Vagina (tissue), 2 donors: ENCODE data around the gene UNC79.

Source experiments
- CTCF ChIP-seq, 3 experiments: fragments of 450-650 bp in 2 of 3; fragments of 200-600 bp in 1 of 3; sonication (generic) in 1 of 3; IDR thresholded peaks; one replicate each; pipeline ENCODE4 v1.5.1; 2017 to 2019; ENCODE audit warnings: antibody characterized with exemption in 3 of 3, mild to moderate bottlenecking in 2 of 3, moderate library complexity in 2 of 3
- POLR2AphosphoS5 ChIP-seq, 2 donors: sonication (generic); formaldehyde crosslinking; IDR thresholded peaks; one replicate each; pipeline ENCODE4 v1.9.0; 2017; ENCODE audit warnings: antibody characterized with exemption in 2 of 2, mild to moderate bottlenecking in 2 of 2, low read depth in 1 of 2; ENCODE audit not compliant: insufficient read depth in 1 of 2

- TF ChIP-seq CTCF (IDR thresholded peaks at IDR 0.05): no peak
- TF ChIP-seq POLR2AphosphoS5 (IDR thresholded peaks at IDR 0.05; ENCODE audit: insufficient read depth in 1 of 2, low read depth in 1 of 2): no peak
Measured at GRCh38 chr14:93464271-93464670, 33.5 kb downstream of the UNC79 start.
